HG02763 (cell line): ENCODE measurements around the gene RPP14.
"Not testable (repeated sequence)": the region's sequence is repeated elsewhere in the genome, so short reads cannot be mapped to it uniquely, and the experiment has no call there.

ENCODE experiments used
- ATAC-seq: cut with Tn5 transposase; IDR thresholded peaks from one replicate; pipeline ENCODE4 v1.9.1; 2021; ENCODE audit warnings: mild to moderate bottlenecking, moderate library complexity; ENCODE audit not compliant: unreplicated experiment

Gene RPP14

GRCh38 chr3:58331593-58332152 lies 25.6 kb downstream of the RPP14 start:
- no peak for ATAC-seq

- peak; percentile 89 for ATAC-seq
These were observed 26.6 kb downstream of the RPP14 start, which contains the start of gene PXK for GRCh38 chr3:58332575-58333188. PXK (plus strand) TSS chr3:58332892; CDS start chr3:58332989, 97 bp downstream.

GRCh38 chr3:58333206-58334012 lies 27.4 kb downstream of the RPP14 start:
- peak; percentile 33 for ATAC-seq

GRCh38 chr3:58334013-58334321 lies 27.9 kb downstream of the RPP14 start:
- ATAC-seq: no peak

- no peak for ATAC-seq
These were observed 28.4 kb downstream of the RPP14 start for GRCh38 chr3:58334506-58334884.

GRCh38 chr3:58335652-58335947 lies 29.6 kb downstream of the RPP14 start:
- no peak for ATAC-seq

- ATAC-seq: no peak
These were observed 30.3 kb downstream of the RPP14 start for GRCh38 chr3:58336135-58336882.

- ATAC-seq: no peak
These were observed 31.1 kb downstream of the RPP14 start for GRCh38 chr3:58337190-58337589.

- not testable (repeated sequence) for ATAC-seq
These were observed 33.1 kb downstream of the RPP14 start for GRCh38 chr3:58339146-58339545.

GRCh38 chr3:58340594-58341244 lies 34.7 kb downstream of the RPP14 start:
- no peak for ATAC-seq

GRCh38 chr3:58341376-58341775 lies 35.3 kb downstream of the RPP14 start:
- ATAC-seq: no peak

GRCh38 chr3:58342676-58343075 lies 36.6 kb downstream of the RPP14 start:
- ATAC-seq: no peak

GRCh38 chr3:58345457-58345856 lies 39.4 kb downstream of the RPP14 start:
- ATAC-seq: no peak

GRCh38 chr3:58346368-58346767 lies 40.3 kb downstream of the RPP14 start:
- no peak for ATAC-seq

GRCh38 chr3:58347984-58348383 lies 41.9 kb downstream of the RPP14 start:
- ATAC-seq: no peak

- ATAC-seq: peak; percentile 86
These were observed 44.0 kb downstream of the RPP14 start for GRCh38 chr3:58349792-58350626.

- no peak for ATAC-seq
These were observed 44.6 kb downstream of the RPP14 start for GRCh38 chr3:58350627-58351013.

- ATAC-seq: no peak
These were observed 45.9 kb downstream of the RPP14 start for GRCh38 chr3:58351920-58352319.

- no peak for ATAC-seq
These were observed 46.6 kb downstream of the RPP14 start for GRCh38 chr3:58352626-58353025.
